ENCODE data around the gene ATPAF2.

Gene ATPAF2

DNA sequence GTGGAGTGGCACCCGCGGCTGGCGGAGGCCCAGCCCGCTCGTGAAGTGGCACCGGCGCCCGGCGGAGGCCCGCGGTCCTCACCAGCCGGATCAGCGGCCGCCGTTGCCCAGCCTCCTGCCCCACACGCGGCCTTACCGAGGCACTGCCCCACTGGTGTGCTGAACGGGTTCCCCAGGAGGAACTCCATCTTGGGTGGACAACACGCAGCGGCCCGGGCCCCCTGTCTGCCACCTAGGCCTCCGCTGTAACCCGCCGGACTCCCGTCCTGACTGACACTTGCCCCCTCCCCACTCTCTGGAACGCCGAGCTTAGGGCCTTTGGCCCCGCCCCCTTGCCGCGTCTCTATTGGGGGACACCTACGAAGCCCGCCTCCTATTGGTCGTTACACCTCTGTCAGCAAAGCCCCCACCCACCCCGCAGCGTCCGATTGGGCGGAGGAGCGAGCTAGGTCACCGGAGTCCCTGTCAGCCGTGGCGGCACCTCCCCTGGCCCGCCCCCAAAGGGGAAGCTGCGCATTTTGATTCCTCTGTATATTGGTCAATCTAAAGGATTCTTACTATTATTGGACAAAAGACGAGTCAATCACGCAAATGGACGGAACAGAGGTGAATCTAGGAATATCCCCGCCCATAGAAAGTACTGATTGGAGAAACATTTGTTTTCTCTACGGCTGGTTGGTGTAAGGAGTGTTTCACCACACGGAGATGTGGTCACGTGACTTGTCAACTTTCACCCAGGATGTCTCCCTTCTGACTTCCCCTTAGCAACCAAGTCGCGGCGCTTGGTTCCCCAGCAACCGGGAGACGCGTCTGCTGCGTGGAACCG is 66.6 kb downstream of the ATPAF2 start, which contains the start of the genes DRC3 and TOM1L2:
DRC3 (plus strand) TSS at position 737 of the 826 bp plus-strand sequence. CDS start 4,737 bp downstream, outside the sequence.
TOM1L2 (minus strand) TSS at position 275 of the 826 bp plus-strand sequence; CDS start at position 188, 87 bp downstream.
- peak within 1 kb of the TSS; percentile 76 for H3K4me3 ChIP-seq (ENCODE audit: low read depth, low read length)
- TF ChIP-seq, protein P1, sequence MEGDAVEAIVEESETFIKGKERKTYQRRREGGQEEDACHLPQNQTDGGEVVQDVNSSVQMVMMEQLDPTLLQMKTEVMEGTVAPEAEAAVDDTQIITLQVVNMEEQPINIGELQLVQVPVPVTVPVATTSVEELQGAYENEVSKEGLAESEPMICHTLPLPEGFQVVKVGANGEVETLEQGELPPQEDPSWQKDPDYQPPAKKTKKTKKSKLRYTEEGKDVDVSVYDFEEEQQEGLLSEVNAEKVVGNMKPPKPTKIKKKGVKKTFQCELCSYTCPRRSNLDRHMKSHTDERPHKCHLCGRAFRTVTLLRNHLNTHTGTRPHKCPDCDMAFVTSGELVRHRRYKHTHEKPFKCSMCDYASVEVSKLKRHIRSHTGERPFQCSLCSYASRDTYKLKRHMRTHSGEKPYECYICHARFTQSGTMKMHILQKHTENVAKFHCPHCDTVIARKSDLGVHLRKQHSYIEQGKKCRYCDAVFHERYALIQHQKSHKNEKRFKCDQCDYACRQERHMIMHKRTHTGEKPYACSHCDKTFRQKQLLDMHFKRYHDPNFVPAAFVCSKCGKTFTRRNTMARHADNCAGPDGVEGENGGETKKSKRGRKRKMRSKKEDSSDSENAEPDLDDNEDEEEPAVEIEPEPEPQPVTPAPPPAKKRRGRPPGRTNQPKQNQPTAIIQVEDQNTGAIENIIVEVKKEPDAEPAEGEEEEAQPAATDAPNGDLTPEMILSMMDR (IDR thresholded peaks at IDR 0.05; ENCODE audit: borderline replicate concordance, insufficient read depth, low read depth, low read length) = no peak

DNA sequence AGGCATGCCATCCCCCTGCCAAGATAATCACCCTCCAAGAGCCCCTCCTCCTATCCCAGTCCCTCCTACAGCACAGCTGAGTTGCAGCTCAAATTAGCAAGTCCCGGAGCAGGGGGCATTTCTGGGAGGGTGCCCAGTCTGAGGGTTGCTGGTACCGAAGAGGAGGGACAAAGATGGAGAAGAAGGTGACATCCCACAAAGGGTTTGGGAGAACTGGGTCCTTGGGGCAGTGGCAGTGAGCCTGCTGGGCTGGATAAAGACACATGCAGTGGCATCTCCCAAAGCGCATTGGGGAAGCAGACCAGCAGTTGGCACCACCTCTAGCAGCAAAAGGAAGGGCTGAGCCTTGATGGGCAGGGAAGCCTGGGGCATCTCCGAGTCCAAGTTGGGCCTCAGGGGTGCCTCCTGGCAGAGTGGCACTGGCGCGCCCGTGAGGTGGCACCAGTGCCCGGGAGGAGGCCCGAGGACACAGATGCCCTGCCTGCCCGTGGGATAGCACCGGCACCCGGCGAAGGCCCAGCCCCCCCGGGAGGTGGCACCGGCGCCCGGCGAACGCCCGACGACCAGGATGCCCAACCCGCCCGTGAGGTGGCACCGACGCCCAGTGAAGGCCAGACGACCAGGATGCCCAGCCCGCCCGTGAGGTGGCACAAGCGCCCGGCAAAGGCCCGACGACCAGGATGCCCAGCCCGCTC is 67.4 kb downstream of the ATPAF2 start:
- H3K4me3 ChIP-seq (ENCODE audit: low read depth, low read length) = peak overlapping the region; percentile 76
- TF ChIP-seq, protein P1 (IDR thresholded peaks at IDR 0.05; ENCODE audit: borderline replicate concordance, insufficient read depth, low read depth, low read length) = no peak

DNA sequence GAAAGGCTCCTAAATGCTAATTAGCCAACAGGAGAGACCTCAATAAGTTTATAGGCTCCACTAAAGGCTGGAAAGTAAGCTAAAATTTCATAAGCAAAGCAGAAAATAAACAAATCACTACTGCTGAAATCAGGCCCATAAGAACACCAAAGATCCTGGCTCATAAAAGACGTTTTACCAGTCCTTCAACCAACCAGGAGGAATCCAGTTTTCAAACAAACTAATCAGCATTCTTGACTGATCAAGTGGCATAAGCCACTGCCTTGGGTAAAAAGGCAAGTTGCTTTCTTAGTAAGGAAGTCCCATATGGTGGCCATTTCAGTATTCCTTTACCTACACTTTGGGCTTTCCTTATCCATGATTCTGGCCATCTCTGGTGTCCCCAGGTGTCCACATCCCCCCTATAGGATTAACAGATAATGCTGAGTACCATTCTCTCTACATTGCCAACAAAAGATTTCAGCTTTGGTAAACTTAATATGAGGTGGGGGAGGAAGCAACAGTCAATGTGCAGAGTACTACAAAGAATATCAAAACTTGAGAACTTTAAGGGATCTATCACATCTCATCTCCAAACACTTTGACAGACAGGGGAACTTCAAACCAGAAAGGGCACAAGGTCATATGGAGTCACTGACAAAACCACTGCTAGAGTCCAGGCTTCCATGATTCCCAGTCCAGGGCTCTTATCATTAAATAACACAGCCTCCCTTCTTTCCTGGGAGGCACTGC is 68.1 kb downstream of the ATPAF2 start:
- H3K4me3 ChIP-seq (ENCODE audit: low read depth, low read length) = peak overlapping the region; percentile 76
- TF ChIP-seq, protein P1 (IDR thresholded peaks at IDR 0.05; ENCODE audit: borderline replicate concordance, insufficient read depth, low read depth, low read length) = no peak

Data from GM12875 (cell line).